RKO (cell line): ENCODE results near the gene ABI3BP.

Source experiments
- DNase-seq: peaks from one replicate; pipeline ENCODE4 v3.0.0-alpha.2; 2016; ENCODE audit warnings: low spot score

ABI3BP gene

GRCh38 chr3:100775669-100776068 is 217.6 kb downstream of the ABI3BP start:
- no peak for DNase-seq

GRCh38 chr3:100775226-100775625 is 218.0 kb downstream of the ABI3BP start:
- DNase-seq, result no peak

GRCh38 chr3:100769693-100770092 is 223.5 kb downstream of the ABI3BP start:
- no peak for DNase-seq

GRCh38 chr3:100766069-100766468 is 227.2 kb downstream of the ABI3BP start:
- DNase-seq, result no peak

GRCh38 chr3:100765437-100765975 is 227.7 kb downstream of the ABI3BP start:
- DNase-seq, result no peak

- no peak for DNase-seq
These were observed 231.3 kb downstream of the ABI3BP start for GRCh38 chr3:100761951-100762350.

GRCh38 chr3:100761211-100761942 is 231.8 kb downstream of the ABI3BP start:
- DNase-seq, result no peak

GRCh38 chr3:100760377-100760776 is 232.8 kb downstream of the ABI3BP start:
- no peak for DNase-seq

- no peak for DNase-seq
These were observed 233.3 kb downstream of the ABI3BP start for GRCh38 chr3:100759950-100760349.

GRCh38 chr3:100759159-100759558 is 234.1 kb downstream of the ABI3BP start:
- no peak for DNase-seq

GRCh38 chr3:100756441-100756840 is 236.8 kb downstream of the ABI3BP start:
- DNase-seq, result no peak

- DNase-seq, result no peak
These were observed 238.5 kb downstream of the ABI3BP start for GRCh38 chr3:100754563-100755334.

- no peak for DNase-seq
These were observed 239.4 kb downstream of the ABI3BP start for GRCh38 chr3:100753846-100754245.

- DNase-seq, result no peak
These were observed 244.3 kb downstream of the ABI3BP start for GRCh38 chr3:100748967-100749366.

GRCh38 chr3:100748220-100748619 is 245.0 kb downstream of the ABI3BP start:
- no peak for DNase-seq

- DNase-seq, result no peak
These were observed 247.1 kb downstream of the ABI3BP start for GRCh38 chr3:100746092-100746491.

GRCh38 chr3:100745617-100746016 is 247.6 kb downstream of the ABI3BP start:
- no peak for DNase-seq

GRCh38 chr3:100744671-100745070 is 248.6 kb downstream of the ABI3BP start:
- DNase-seq, result no peak

GRCh38 chr3:100743535-100743934 is 249.7 kb downstream of the ABI3BP start:
- no peak for DNase-seq

GRCh38 chr3:100740207-100740606 is 253.0 kb downstream of the ABI3BP start:
- peak; percentile 38 for DNase-seq

GRCh38 chr3:100737334-100737733 is 255.9 kb downstream of the ABI3BP start:
- peak; percentile 33 for DNase-seq

- no peak for DNase-seq
These were observed 260.8 kb downstream of the ABI3BP start for GRCh38 chr3:100732435-100732834.

GRCh38 chr3:100730524-100730923 is 262.7 kb downstream of the ABI3BP start:
- no peak for DNase-seq
